Measurements from ENCODE around the gene C16orf95. TPM values are rescaled to one million over a fixed set of nuclear protein-coding genes. Genes with fewer than 3 reads are reported as not detected.
"Not testable (repeated sequence)": the region's sequence is repeated elsewhere in the genome, so short reads cannot be mapped to it uniquely, and the experiment has no call there.

C16orf95 gene, protein sequence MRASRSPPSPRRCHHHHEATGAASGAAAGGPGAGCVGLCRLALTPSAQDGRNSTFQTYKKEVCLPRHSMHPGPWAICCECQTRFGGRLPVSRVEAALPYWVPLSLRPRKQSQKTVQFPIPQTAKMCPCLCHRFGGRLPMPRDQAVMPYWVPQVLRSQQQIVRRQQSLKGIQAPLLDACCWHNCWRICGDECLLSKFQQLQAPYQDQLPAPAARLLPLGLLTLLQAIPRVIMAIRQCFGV
- 1 to 10 TPM; 3.2 to 7.7 (median 4.4) TPM for polyA plus RNA-seq

GRCh38 chr16:87316923-87317749 lies at the start of gene C16orf95:
TSS of gene C16orf95 (minus strand) at chr16:87317392. CDS start at chr16:87317242, 150 bp downstream.
- peak; percentile 96 to 97 (median 96) for DNase-seq
- Mint-ChIP-seq H3K27me3 (ENCODE audit: low read depth in 3 of 3) (peaks cover 6 to 14% (median 12%) of the 10 kb centered on the region in 3 donors), H3K4me1 (peaks cover 19 to 20% of the 10 kb centered on the region in 2 donors), H3K36me3 (no peaks in the 10 kb centered on the region), H3K9me3 (no peaks in the 10 kb centered on the region), H3K4me3 (peak within 1 kb of the TSS; percentile 91 to 97 (median 97)), H3K27ac (peak within 1 kb of the TSS; percentile 89 to 97 (median 94))

GRCh38 chr16:87366930-87367329 lies 49.7 kb upstream of the C16orf95 start:
- peak overlapping the region in 1 of 6 donors; percentile 24 for H3K27ac Mint-ChIP-seq
- no peak for DNase-seq
- H3K9me3 Mint-ChIP-seq: no peaks in the 10 kb centered on the region
- H3K4me1 Mint-ChIP-seq: peaks cover 28 to 52% of the 10 kb centered on the region in 2 donors
- no peak overlapping the region for H3K4me3 Mint-ChIP-seq
- peaks cover 0 to 4% (median 0%) of the 10 kb centered on the region in 3 donors for H3K36me3 Mint-ChIP-seq
- peaks cover 0 to 2% (median 2%) of the 10 kb centered on the region in 3 donors for H3K27me3 Mint-ChIP-seq (ENCODE audit: low read depth in 3 of 3)

- Mint-ChIP-seq H3K27ac (peak overlapping the region in 1 of 6 donors; percentile 24), H3K36me3 (peaks cover 0 to 4% (median 0%) of the 10 kb centered on the region in 3 donors), H3K4me1 (peaks cover 22 to 46% of the 10 kb centered on the region in 2 donors), H3K4me3 (no peak overlapping the region), H3K9me3 (no peaks in the 10 kb centered on the region), H3K27me3 (ENCODE audit: low read depth in 3 of 3) (peaks cover 0 to 2% (median 2%) of the 10 kb centered on the region in 3 donors)
- no peak for DNase-seq
Measured at GRCh38 chr16:87366288-87366687, 49.1 kb upstream of the C16orf95 start.

DNA sequence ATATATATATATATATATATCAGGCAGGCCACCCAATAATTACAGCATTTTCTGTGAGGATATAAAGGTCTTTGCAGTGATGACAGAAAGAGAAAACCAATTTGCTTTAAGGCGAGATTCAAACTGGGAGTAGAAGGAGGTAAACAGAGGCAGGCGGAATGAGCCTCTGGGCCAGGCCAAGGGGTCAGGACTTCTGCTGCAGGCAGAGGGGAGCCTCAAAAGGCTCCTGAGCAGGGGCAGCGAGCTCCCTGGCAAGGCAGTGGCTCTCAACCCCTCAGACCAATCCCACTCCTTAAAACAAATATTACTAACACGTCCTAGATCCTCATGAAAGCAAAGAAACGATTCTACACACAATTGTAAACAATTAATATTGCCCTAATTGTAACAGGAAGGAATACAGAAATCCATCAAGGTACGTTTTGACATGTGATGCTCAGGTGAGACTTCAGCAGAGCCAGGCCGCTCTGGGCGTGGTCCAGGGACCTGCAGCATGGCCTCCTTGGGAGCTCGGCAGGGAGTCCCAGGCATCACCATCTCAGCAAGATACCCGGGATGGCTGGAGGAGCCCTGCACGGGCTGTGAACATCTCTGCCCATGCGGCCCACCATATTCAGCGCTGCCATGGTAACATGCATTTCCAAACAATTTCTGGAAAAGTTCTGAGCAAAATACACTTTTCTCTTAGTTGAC lies 48.0 kb upstream of the C16orf95 start:
- no peak for DNase-seq
- no peak overlapping the region for H3K4me3 Mint-ChIP-seq
- H3K4me1 Mint-ChIP-seq: peaks cover 19 to 42% of the 10 kb centered on the region in 2 donors
- H3K9me3 Mint-ChIP-seq: no peaks in the 10 kb centered on the region
- H3K27me3 Mint-ChIP-seq (ENCODE audit: low read depth in 3 of 3): peaks cover 0 to 5% (median 2%) of the 10 kb centered on the region in 3 donors
- H3K27ac Mint-ChIP-seq: peak overlapping the region in 2 of 6 donors; percentile 4 to 23
- peaks cover 0 to 4% (median 2%) of the 10 kb centered on the region in 3 donors for H3K36me3 Mint-ChIP-seq

- peaks cover 4 to 8% (median 8%) of the 10 kb centered on the region in 3 donors for H3K36me3 Mint-ChIP-seq
- peak overlapping the region in 5 of 6 donors; percentile 7 to 62 (median 23) for H3K27ac Mint-ChIP-seq
- no peak for DNase-seq
- peaks cover 14 to 36% of the 10 kb centered on the region in 2 donors for H3K4me1 Mint-ChIP-seq
- H3K27me3 Mint-ChIP-seq (ENCODE audit: low read depth in 3 of 3): peaks cover 0 to 5% (median 2%) of the 10 kb centered on the region in 3 donors
- H3K4me3 Mint-ChIP-seq: no peak overlapping the region
- no peaks in the 10 kb centered on the region for H3K9me3 Mint-ChIP-seq
Measured at GRCh38 chr16:87363771-87364455, 46.7 kb upstream of the C16orf95 start.

- H3K27me3 Mint-ChIP-seq (ENCODE audit: low read depth in 3 of 3); H3K4me3 Mint-ChIP-seq; DNase-seq; H3K9me3 Mint-ChIP-seq: not testable (repeated sequence)
- H3K36me3 Mint-ChIP-seq: peaks cover 7 to 11% (median 8%) of the 10 kb centered on the region in 3 donors
- H3K27ac Mint-ChIP-seq: peak overlapping the region in 2 of 6 donors; percentile 5 to 23
- peaks cover 11 to 31% of the 10 kb centered on the region in 2 donors for H3K4me1 Mint-ChIP-seq
Measured at GRCh38 chr16:87362828-87363559, 45.8 kb upstream of the C16orf95 start.

DNA sequence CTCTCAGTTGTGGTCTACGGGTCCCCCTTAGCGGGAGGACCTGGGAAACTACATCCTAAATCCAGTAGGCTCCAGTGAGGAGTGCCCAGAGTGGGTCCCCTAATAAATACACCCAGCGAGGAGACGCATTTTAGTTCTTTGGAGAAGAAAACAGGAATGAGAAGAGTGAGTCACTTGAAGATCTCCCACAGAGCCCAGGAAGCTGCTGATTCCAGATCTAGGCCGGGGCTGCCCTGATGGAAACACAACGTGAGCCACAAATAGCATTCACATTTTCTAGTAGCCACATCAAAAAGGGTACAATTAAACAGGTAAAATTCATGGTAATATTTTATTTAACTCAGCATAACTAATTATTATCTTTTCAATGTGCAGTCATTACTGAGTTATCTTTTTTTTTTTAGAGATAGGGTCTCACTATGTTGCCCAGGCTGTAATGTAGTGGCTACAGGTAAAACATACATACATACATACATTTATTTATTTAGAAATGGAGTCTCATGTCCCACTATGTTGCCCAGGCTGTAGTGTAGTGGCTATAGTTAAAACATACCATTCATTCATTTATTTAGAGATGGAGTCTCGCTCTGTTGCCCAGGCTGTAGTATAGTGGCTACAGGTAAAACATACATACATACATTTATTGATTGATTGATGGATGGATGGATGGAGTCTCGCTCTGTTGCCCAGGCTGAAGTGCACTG lies 44.9 kb upstream of the C16orf95 start:
- Mint-ChIP-seq H3K36me3 (peaks cover 8 to 12% (median 8%) of the 10 kb centered on the region in 3 donors), H3K4me1 (peaks cover 8 to 23% of the 10 kb centered on the region in 2 donors), H3K9me3 (no peaks in the 10 kb centered on the region), H3K4me3 (no peak overlapping the region), H3K27ac (no peak overlapping the region), H3K27me3 (ENCODE audit: low read depth in 3 of 3) (peaks cover 0 to 5% (median 2%) of the 10 kb centered on the region in 3 donors)
- no peak for DNase-seq

- Mint-ChIP-seq H3K36me3 (peaks cover 8 to 16% (median 8%) of the 10 kb centered on the region in 3 donors), H3K27ac (no peak overlapping the region), H3K4me1 (peaks cover 8 to 23% of the 10 kb centered on the region in 2 donors), H3K27me3 (ENCODE audit: low read depth in 3 of 3) (peaks cover 0 to 6% (median 2%) of the 10 kb centered on the region in 3 donors), H3K4me3 (no peak overlapping the region), H3K9me3 (no peaks in the 10 kb centered on the region)
- DNase-seq: no peak
Measured at GRCh38 chr16:87360862-87361610, 43.8 kb upstream of the C16orf95 start.

DNA sequence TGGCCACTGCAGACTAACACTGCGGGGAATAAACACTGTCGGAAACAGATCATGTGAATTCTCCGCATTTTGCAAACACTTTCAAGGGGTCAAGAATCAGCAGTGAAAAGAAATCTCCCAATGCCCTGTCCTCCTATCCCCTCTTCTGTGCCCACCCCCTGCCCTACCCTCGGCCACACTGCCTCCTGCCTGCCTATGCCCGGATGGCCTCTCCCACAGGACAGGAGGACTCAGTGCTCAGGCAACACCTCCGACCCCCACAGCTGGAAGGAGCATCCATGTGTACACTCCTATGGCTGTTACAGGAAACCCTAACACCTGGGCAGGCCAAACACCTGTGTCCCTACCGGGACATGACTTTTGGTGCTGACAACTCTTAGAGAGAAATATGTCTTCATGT lies 41.9 kb upstream of the C16orf95 start:
- no peak overlapping the region for H3K4me3 Mint-ChIP-seq

GRCh38 chr16:87358696-87359095 lies 41.5 kb upstream of the C16orf95 start:
- H3K27ac Mint-ChIP-seq: no peak overlapping the region
- peaks cover 8 to 16% (median 8%) of the 10 kb centered on the region in 3 donors for H3K36me3 Mint-ChIP-seq
- peaks cover 0 to 6% (median 0%) of the 10 kb centered on the region in 3 donors for H3K27me3 Mint-ChIP-seq (ENCODE audit: low read depth in 3 of 3)
- H3K9me3 Mint-ChIP-seq: no peaks in the 10 kb centered on the region
- DNase-seq: no peak
- peaks cover 3 to 5% of the 10 kb centered on the region in 2 donors for H3K4me1 Mint-ChIP-seq
- no peak overlapping the region for H3K4me3 Mint-ChIP-seq

More for the DNA sequence above, 41.9 kb upstream of the C16orf95 start:
- Mint-ChIP-seq H3K27ac (no peak overlapping the region), H3K4me1 (peaks cover 3 to 10% of the 10 kb centered on the region in 2 donors), H3K27me3 (ENCODE audit: low read depth in 3 of 3) (peaks cover 0 to 6% (median 0%) of the 10 kb centered on the region in 3 donors), H3K36me3 (peaks cover 8 to 16% (median 8%) of the 10 kb centered on the region in 3 donors), H3K9me3 (no peaks in the 10 kb centered on the region)
- DNase-seq: no peak

DNA sequence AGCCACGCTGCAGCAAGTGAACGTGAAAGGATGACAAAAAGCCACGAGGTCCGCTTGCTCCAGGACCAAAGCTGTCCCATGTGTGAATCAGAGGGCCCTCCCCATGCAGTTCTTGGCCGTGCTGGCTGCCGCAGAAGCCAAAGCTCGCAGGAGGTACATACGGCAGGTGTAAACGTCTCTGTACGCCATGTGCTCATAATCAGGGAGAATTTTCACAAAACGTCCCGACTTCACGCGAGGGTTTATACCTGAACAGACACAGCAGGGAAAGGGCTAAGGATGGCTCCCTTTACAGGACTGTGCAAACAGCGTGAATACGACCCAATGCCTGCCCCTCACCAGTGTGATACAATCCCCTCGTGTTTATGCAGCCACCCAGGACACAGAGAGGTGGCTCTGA lies 41.1 kb upstream of the C16orf95 start:
- Mint-ChIP-seq H3K27me3 (ENCODE audit: low read depth in 3 of 3) (peaks cover 0 to 6% (median 0%) of the 10 kb centered on the region in 3 donors), H3K9me3 (no peaks in the 10 kb centered on the region), H3K36me3 (peaks cover 4 to 16% (median 8%) of the 10 kb centered on the region in 3 donors), H3K4me3 (no peak overlapping the region), H3K27ac (peak overlapping the region in 1 of 6 donors; percentile 48), H3K4me1 (peaks cover under 1 to 3% of the 10 kb centered on the region in 2 donors)
- DNase-seq: no peak
